Thyroid gland (tissue), 4 donors: Measurements from ENCODE around the gene CD82.

ENCODE experiments used
- POLR2A ChIP-seq, 2 donors: fragments of 450-650 bp; IDR thresholded peaks; one replicate each; pipeline ENCODE4 v1.6.1; 2017; ENCODE audit warnings: antibody characterized with exemption in 2 of 2, mild to moderate bottlenecking in 2 of 2, moderate library complexity in 1 of 2
- TF ChIP-seq, protein P1 (sequence below), 6 experiments: fragments of 200-600 bp in 3 of 6; fragments of 450-650 bp in 3 of 6; sonication (generic) in 3 of 6; IDR thresholded peaks; one replicate each; pipeline ENCODE4 v1.5.1; 2016 to 2019; ENCODE audit warnings: antibody characterized with exemption in 6 of 6, mild to moderate bottlenecking in 2 of 6, inconsistent platforms in 1 of 6, moderate library complexity in 1 of 6

DNA sequence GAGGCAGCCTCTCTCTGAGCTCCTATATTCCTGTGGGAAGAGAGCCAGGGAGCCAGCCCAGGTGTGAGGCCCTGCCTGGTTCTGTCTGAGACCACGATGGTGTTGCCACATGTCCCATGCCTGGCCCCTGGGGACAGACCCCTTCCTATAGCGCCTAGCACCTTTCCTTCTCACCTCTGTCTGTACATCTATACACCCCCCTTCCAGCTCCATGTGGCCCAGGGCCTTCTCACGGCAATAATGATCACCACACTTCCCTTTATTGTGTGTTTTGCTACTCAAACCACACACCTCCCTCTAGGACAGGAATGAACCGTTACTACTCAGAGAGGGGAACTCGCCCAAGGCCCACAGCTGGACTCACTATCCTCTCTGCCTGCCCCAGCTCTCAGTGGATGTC, 12.8 kb downstream of the CD82 start:
- TF ChIP-seq, protein P1, sequence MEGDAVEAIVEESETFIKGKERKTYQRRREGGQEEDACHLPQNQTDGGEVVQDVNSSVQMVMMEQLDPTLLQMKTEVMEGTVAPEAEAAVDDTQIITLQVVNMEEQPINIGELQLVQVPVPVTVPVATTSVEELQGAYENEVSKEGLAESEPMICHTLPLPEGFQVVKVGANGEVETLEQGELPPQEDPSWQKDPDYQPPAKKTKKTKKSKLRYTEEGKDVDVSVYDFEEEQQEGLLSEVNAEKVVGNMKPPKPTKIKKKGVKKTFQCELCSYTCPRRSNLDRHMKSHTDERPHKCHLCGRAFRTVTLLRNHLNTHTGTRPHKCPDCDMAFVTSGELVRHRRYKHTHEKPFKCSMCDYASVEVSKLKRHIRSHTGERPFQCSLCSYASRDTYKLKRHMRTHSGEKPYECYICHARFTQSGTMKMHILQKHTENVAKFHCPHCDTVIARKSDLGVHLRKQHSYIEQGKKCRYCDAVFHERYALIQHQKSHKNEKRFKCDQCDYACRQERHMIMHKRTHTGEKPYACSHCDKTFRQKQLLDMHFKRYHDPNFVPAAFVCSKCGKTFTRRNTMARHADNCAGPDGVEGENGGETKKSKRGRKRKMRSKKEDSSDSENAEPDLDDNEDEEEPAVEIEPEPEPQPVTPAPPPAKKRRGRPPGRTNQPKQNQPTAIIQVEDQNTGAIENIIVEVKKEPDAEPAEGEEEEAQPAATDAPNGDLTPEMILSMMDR (IDR thresholded peaks at IDR 0.05): no peak
- no peak for TF ChIP-seq POLR2A (IDR thresholded peaks at IDR 0.05)
